Spleen (tissue), 13 donors: Measurements from ENCODE around the gene MED28. TPM values are rescaled to one million over a fixed set of nuclear protein-coding genes. Genes with fewer than 3 reads are reported as not detected.
"Not testable (repeated sequence)": the region's sequence is repeated elsewhere in the genome, so short reads cannot be mapped to it uniquely, and the experiment has no call there.

ENCODE experiments used
- DNase-seq: peaks from one replicate; pipeline ENCODE4 v3.0.0-alpha.2; 2020
- H3K27ac ChIP-seq, 8 donors: fragments of 200-600 bp; sonication (generic) in 7 of 8; 1 replicate in 4 of 8; 2 replicates in 4 of 8; pipeline versions ENCODE4 v1.5.0 to v1.8.0; 2016 to 2021; ENCODE audit warnings: inconsistent platforms in 4 of 8, mild to moderate bottlenecking in 4 of 8, moderate library complexity in 1 of 8
- H3K27me3 ChIP-seq, 7 donors: fragments of 200-600 bp; sonication (generic) in 6 of 7; replicated peaks in 1 of 7; 1 replicate in 4 of 7; 2 replicates in 3 of 7; pipeline versions ENCODE4 v1.5.0 to v1.8.0; 2016 to 2021; ENCODE audit warnings: inconsistent platforms in 3 of 7, mild to moderate bottlenecking in 1 of 7
- H3K36me3 ChIP-seq, 6 donors: fragments of 200-600 bp; sonication (generic) in 5 of 6; 1 replicate in 4 of 6; 2 replicates in 2 of 6; pipeline versions ENCODE4 v1.5.0 to v1.8.0; 2016 to 2021; ENCODE audit warnings: inconsistent platforms in 2 of 6
- H3K4me1 ChIP-seq, 6 donors: fragments of 200-600 bp; sonication (generic) in 5 of 6; 1 replicate in 3 of 6; 2 replicates in 3 of 6; pipeline versions ENCODE4 v1.5.0 to v1.8.0; 2016 to 2021; ENCODE audit warnings: inconsistent platforms in 3 of 6
- H3K4me3 ChIP-seq, 8 donors: fragments of 200-600 bp; sonication (generic) in 7 of 8; 1 replicate in 4 of 8; 2 replicates in 4 of 8; pipeline versions ENCODE4 v1.5.0 to v1.8.0; 2016 to 2021; ENCODE audit warnings: inconsistent platforms in 4 of 8, mild to moderate bottlenecking in 4 of 8, moderate library complexity in 2 of 8
- H3K9me3 ChIP-seq, 8 donors: fragments of 200-600 bp; sonication (generic) in 7 of 8; 1 replicate in 4 of 8; 2 replicates in 4 of 8; pipeline versions ENCODE4 v1.5.0 to v1.8.0; 2016 to 2021; ENCODE audit warnings: inconsistent platforms in 4 of 8
- POLR2A ChIP-seq, 3 donors: fragments of 450-650 bp; IDR thresholded peaks; one replicate each; pipeline ENCODE4 v1.5.1; 2017; ENCODE audit warnings: antibody characterized with exemption in 3 of 3, mild to moderate bottlenecking in 1 of 3
- POLR2AphosphoS5 ChIP-seq, 3 donors: sonication (generic); formaldehyde crosslinking; IDR thresholded peaks; one replicate each; pipeline ENCODE4 v1.5.1; 2017; ENCODE audit warnings: antibody characterized with exemption in 3 of 3
- WGBS, 5 donors: extraction: QIAGEN DNeasy Blood & Tissue Kit in 3 of 5; methylation state at CpG; one replicate each; pipeline versions ENCODE4 v1.1.5 to v1.1.7; 2013 to 2018; 5-methylcytosine and 5-hydroxymethylcytosine counted together
- intact Hi-C: fragments of 100-400 bp; cut with DNase I; formaldehyde crosslinking; loops from one replicate; pipeline ENCODE4 v1.15.0; 2023; ENCODE audit warnings: low total_unique reads
- long read RNA-seq, 2 donors: transcript quantifications; one replicate each; lab custom pipeline, GENCODE V29; 2026
- polyA plus RNA-seq, 3 donors: library from polyadenylated mRNA; stranded (reverse); fragments of 200-250 nt; gene quantifications; one replicate each; pipeline ENCODE4 v1.2.1, GENCODE V29; 2013
- total RNA-seq, 7 donors: library from RNA; depleted of rRNA in 3 of 7; stranded (reverse); fragments of >200 nt in 3 of 7; fragmentation: NEBNext Ultra II Directional in 4 of 7; extraction: Animal tissue kit (Norgen Biotek cat#: 25700) in 4 of 7; gene quantifications; one replicate each; pipeline versions ENCODE4 v1.1.0 to v1.2.1, GENCODE V29; 2016 to 2021
- TF ChIP-seq, protein P1 (sequence below), 11 experiments: fragments of 200-600 bp in 7 of 11; fragments of 450-650 bp in 4 of 11; sonication (generic) in 4 of 11; IDR thresholded peaks in 8 of 11; conservative IDR thresholded peaks in 3 of 11; 1 replicate in 7 of 11; 2 replicates in 4 of 11; pipeline versions ENCODE4 v1.4.0 to v1.8.0; 2016 to 2021; ENCODE audit warnings: antibody characterized with exemption in 11 of 11, inconsistent platforms in 4 of 11, mild to moderate bottlenecking in 1 of 11
- donor health status: healthy with polysubstance abuse.
- donor health status: DM: no; HTN: no; CAD: no; lungs with moderate emphysema.
- donor health status: DM: no; HTN: no; CAD: no.
- donor health status: Bipolar disorder and iron deficiency.
- donor health status: healthy.
- donor health status: DM: no; HTN: no; CAD: no.
- donor health status: DM: yes; HTN: yes; CAD: no.

Gene MED28, protein sequence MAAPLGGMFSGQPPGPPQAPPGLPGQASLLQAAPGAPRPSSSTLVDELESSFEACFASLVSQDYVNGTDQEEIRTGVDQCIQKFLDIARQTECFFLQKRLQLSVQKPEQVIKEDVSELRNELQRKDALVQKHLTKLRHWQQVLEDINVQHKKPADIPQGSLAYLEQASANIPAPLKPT
- total RNA-seq (10 to 100 TPM; 20.4 to 62.5 (median 50.6) TPM), polyA plus RNA-seq (10 to 100 TPM in 2 of 3 donors, 1 to 10 TPM in 1; 8.9 to 17.5 (median 15.5) TPM)
- long read RNA-seq, donor 1, full-length matches to known transcripts, result 39 of 39 reads
- long read RNA-seq, donor 1, partial matches to known transcripts, result 0 of 39 reads
- long read RNA-seq, donor 1, other reads (novel, unspliced or antisense), result 0 of 39 reads
- long read RNA-seq, donor 2, full-length matches to known transcripts, result 26 of 32 reads
- long read RNA-seq, donor 2, partial matches to known transcripts, result 6 of 32 reads
- long read RNA-seq, donor 2, other reads (novel, unspliced or antisense), result 0 of 32 reads

DNA sequence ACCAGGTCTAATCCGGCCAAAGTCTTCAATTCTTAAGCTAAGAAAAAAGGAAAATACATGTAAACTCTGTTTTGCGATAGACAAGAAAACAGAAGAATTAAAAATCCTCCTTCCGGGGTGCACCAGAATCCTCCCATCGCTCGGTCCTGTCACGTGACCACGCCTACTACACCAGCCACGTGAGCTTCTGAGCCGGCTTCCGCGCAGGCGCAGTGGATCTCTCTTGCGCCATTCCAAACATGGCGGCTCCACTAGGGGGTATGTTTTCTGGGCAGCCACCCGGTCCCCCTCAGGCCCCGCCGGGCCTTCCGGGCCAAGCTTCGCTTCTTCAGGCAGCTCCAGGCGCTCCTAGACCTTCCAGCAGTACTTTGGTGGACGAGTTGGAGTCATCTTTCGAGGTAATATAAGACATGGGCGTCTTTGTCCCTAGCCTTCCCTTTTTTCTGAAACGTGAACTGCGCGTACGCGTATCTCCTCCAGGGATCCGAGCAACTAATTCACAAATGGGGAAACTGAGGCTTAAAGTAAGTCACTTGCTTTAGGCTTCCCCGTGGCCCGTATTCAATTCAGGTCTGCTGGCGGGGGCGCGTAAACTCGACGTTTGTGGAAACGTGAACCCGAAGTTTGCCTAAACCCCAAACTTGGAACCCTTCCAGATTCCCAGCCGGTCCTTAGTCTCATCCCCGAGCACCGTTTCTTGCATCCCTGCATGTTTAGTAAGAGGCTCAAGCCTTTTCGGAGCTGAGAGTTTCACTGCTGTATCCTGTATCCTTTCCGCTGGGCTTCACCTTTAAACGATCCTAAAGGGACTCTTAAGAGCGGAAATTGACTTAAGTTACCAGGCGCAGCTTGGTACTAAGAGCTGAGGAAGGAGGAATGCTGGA, at the start of gene MED28:
Gene MED28 (plus strand): TSS at position 226 of the 884 bp plus-strand sequence. CDS start 14 bp downstream, at position 240.
- TF ChIP-seq, protein P1, sequence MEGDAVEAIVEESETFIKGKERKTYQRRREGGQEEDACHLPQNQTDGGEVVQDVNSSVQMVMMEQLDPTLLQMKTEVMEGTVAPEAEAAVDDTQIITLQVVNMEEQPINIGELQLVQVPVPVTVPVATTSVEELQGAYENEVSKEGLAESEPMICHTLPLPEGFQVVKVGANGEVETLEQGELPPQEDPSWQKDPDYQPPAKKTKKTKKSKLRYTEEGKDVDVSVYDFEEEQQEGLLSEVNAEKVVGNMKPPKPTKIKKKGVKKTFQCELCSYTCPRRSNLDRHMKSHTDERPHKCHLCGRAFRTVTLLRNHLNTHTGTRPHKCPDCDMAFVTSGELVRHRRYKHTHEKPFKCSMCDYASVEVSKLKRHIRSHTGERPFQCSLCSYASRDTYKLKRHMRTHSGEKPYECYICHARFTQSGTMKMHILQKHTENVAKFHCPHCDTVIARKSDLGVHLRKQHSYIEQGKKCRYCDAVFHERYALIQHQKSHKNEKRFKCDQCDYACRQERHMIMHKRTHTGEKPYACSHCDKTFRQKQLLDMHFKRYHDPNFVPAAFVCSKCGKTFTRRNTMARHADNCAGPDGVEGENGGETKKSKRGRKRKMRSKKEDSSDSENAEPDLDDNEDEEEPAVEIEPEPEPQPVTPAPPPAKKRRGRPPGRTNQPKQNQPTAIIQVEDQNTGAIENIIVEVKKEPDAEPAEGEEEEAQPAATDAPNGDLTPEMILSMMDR (IDR thresholded peaks at IDR 0.05 in 8 of 11, conservative IDR thresholded peaks at IDR 0.05 in 3 of 11), result peak in 5 of 11 experiments; percentile 18 to 50 (median 35)
- TF ChIP-seq POLR2A (IDR thresholded peaks at IDR 0.05) (peak; percentile 24 to 75 (median 48)), POLR2AphosphoS5 (IDR thresholded peaks at IDR 0.05) (peak; percentile 96 to 97 (median 97))
- Histone ChIP-seq H3K4me1 (peaks cover 24 to 63% (median 56%) of the 10 kb centered on the region in 6 donors), H3K36me3 (peaks cover 0 to 37% (median 16%) of the 10 kb centered on the region in 6 donors), H3K27me3 (no peaks in the 10 kb centered on the region), H3K9me3 (no peaks in the 10 kb centered on the region), H3K27ac (peak within 1 kb of the TSS; percentile 77 to 94 (median 86)), H3K4me3 (peak within 1 kb of the TSS; percentile 60 to 95 (median 86))
- intact Hi-C loops, result no loop called here
- 0 to 1% (median 0%) methylated on average over 46 of the region's 46 CpGs for WGBS, 5 donors
- peak; percentile 98 for DNase-seq

DNA sequence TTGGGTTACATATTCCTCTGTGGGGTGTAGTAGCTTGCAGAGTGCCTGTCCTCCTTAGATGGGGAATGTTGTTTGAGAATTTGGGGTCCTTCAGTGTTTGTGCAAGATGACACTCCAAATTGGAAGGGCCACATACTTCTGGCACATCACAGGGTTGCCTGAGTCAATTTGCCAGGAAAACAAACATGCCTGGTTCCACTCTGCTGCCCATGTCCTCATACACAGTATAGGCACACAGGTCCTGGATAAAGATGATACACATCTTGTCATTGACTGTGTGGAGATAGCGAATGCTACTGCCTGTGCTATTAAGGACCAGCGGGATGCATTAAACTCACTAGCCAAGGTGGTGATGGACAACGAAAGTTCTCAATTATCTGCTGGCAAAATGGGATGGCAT, 48.6 kb upstream of the MED28 start:
- no peaks in the 10 kb centered on the region for H3K27me3 ChIP-seq
- TF ChIP-seq POLR2A (IDR thresholded peaks at IDR 0.05) (no peak), POLR2AphosphoS5 (IDR thresholded peaks at IDR 0.05) (no peak)
- H3K4me1 ChIP-seq, result no peaks in the 10 kb centered on the region
- H3K36me3 ChIP-seq, result no peaks in the 10 kb centered on the region
- WGBS, 5 donors, result 89 to 98% (median 94%) methylated on average over 3 of the region's 3 CpGs
- H3K9me3 ChIP-seq, result no peaks in the 10 kb centered on the region
- intact Hi-C loops, result no loop called here
- H3K27ac ChIP-seq, result no peak overlapping the region
- DNase-seq, result no peak
- no peak overlapping the region for H3K4me3 ChIP-seq

DNA sequence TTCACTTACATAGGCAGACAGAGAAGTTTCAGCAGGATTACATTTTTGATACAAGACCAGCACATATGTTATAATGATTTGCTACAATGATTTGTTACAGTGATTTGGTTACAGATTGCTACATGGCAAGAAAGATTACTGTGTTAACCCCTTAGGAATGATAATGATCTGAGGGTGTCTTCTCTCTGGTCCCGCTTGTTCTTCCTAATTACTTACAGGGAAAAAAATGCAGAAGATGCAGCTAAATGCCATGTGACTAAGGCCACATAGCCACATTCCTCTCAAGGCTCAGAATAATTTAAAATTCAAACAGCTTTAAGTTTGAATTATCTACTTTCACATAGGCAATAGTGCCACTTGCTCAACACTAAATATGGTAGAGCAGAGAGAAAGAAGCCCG, 47.2 kb upstream of the MED28 start:
- no peaks in the 10 kb centered on the region for H3K36me3 ChIP-seq
- no peaks in the 10 kb centered on the region for H3K9me3 ChIP-seq
- H3K27me3 ChIP-seq, result no peaks in the 10 kb centered on the region
- intact Hi-C loops, result no loop called here
- no peak for DNase-seq
- no peak overlapping the region for H3K27ac ChIP-seq
- H3K4me3 ChIP-seq, result no peak overlapping the region
- H3K4me1 ChIP-seq, result no peaks in the 10 kb centered on the region
- 73 to 93% (median 81%) methylated on average over 2 of the region's 2 CpGs for WGBS, 5 donors
- TF ChIP-seq POLR2A (IDR thresholded peaks at IDR 0.05), result no peak
- TF ChIP-seq POLR2AphosphoS5 (IDR thresholded peaks at IDR 0.05), result no peak
- TF ChIP-seq, protein P1 (IDR thresholded peaks at IDR 0.05 in 8 of 11, conservative IDR thresholded peaks at IDR 0.05 in 3 of 11), result no peak

DNA sequence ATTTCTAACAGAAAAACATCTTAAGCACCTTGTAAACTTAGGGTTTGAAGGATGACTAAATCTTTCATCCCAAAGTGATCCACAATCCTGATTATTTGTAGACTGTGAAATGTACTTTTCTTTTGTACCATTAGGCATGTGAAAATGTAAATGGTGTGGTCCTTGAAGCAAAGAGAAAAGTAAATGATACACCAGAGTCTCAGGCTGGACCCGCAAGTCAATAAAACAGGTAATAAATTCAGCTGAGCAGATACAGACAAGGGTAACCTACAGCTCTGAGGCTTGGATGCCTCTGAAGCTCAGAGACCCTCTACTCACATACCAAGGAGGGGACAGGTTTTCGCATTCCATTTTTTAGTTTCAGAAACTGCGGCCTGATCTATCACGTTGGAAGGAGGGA, 40.2 kb upstream of the MED28 start:
- WGBS, 5 donors, result 93 to 99% (median 96%) methylated on average over 4 of the region's 4 CpGs
- Histone ChIP-seq H3K4me1 (peaks cover 6 to 27% (median 22%) of the 10 kb centered on the region in 6 donors), H3K27ac (no peak overlapping the region), H3K36me3 (peaks cover 0 to 3% (median 0%) of the 10 kb centered on the region in 6 donors), H3K4me3 (no peak overlapping the region), H3K27me3 (no peaks in the 10 kb centered on the region), H3K9me3 (no peaks in the 10 kb centered on the region)
- intact Hi-C loops, result no loop called here
- no peak for DNase-seq
- TF ChIP-seq, protein P1 (IDR thresholded peaks at IDR 0.05 in 8 of 11, conservative IDR thresholded peaks at IDR 0.05 in 3 of 11), result no peak
- TF ChIP-seq POLR2A (IDR thresholded peaks at IDR 0.05), result no peak
- TF ChIP-seq POLR2AphosphoS5 (IDR thresholded peaks at IDR 0.05), result no peak

DNA sequence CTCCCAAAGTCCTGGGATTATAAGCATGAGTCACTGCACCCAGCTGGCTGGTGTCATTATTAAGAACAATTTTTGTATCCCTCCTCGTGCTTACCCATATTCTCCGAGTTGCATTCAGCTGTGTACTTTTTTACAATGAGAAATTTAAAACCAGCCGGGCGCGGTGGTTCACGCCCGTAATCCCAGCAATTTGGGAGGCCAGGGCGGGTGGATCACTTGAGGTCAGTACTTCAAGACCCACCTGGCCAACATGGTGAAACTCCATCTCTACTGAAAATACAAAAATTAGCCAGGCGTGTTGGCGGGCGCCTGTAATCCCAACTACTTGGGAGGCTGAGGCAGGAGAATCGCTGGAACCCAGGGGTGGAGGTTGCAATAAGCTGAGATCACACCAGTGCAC, 39.3 kb upstream of the MED28 start:
- H3K9me3 ChIP-seq, H3K27me3 ChIP-seq, H3K27ac ChIP-seq, intact Hi-C loops, H3K4me3 ChIP-seq, DNase-seq: not testable (repeated sequence)
- H3K36me3 ChIP-seq, result peaks cover 0 to 13% (median 0%) of the 10 kb centered on the region in 6 donors
- WGBS, 5 donors, result 96 to 99% (median 97%) methylated on average over 12 of the region's 12 CpGs
- peaks cover 12 to 36% (median 30%) of the 10 kb centered on the region in 6 donors for H3K4me1 ChIP-seq
